GM15510 (cell line): ENCODE results near the gene CENPT.

Experiments used
- POLR2A ChIP-seq: IDR thresholded peaks from 3 replicates; pipeline ENCODE4 v1.6.1; 2011; ENCODE audit warnings: borderline replicate concordance; ENCODE audit not compliant: insufficient read length; ENCODE audit errors: extremely low read depth

CENPT gene

DNA sequence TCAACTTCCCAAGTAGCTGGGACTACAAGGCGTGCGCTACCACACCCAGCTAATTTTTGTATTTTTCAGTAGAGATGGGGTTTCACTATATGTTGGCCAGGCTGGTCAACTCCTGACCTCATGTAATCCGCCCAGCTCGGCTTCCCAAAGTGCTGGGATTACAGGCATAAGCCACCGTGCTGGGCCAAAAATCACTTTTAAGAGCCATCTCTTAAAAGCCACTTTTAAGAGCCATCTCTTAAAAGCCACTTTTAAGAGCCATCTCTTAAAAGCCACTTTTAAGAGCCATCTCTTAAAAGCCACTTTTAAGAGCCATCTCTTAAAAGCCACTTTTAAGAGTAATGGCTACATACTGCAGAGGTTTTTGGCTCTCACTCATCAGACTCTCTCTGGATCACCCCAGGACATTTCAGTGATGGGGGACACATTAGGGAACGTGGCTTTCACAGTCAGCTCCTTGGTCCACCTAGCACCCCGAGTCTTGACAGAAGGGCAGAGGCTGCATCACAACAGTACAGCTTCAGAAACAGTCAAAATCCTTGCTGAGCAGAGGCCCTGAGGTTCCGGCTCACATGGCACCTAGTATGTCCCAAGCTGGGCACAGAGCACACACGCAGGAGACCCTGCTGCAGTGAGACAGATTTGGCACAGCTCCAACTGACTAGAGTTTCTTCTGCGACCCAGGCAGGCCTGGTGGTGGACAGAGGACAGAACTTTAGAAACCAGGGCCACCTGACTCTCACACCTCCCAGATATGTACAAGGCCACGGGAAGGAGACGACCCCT is 64.7 kb downstream of the CENPT start:
- no peak for TF ChIP-seq POLR2A

DNA sequence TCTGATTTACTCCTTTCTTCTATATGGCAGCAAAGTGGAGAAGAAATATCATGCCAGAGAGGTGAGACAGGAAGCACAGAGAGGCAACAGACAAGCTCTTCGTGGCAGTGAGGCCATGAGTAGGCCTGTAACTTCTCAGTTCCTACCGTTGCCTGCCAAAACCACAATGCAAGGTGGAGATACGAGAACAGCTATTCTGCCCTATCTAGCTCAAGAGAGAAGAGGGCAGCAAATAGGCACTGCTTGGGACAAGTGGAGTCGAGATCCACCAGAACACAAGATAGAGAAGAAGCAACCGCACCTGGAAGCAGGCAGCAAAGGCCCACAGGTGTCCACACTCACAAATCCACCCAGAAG is 66.0 kb downstream of the CENPT start:
- no peak for TF ChIP-seq POLR2A

DNA sequence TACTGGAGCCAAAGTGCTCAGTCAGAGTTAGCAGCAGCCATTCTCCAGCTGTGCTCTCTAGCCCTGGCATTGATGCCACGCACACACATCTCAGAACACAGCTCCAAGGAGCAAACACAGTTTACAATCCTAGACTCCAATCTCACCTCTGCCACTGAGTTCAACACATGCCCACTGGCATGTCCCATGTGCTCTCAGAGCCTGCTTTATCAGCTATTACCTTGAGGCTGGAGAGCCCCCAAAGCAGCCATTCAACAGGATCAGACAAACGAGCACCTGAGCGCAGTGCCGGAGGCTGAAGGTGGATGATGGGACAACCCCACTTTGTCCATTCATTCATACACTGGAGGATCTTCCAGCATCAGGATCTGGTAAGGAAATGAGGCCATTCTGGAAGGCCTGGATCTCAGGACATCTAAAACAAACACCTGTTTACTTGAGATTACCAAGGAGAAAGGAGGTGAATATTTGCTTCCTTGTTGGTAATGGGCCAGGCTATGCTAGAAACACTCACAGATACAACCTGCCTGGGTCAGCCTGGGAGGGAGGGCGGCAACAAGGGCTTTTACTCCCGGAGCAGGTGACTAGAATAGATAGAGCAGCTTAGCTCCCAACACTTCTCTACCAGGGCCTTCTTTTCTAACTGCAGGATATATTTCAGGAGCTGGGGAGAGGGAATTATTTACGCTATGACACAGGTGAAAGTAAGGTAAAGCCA is 66.5 kb downstream of the CENPT start:
- TF ChIP-seq POLR2A: no peak

DNA sequence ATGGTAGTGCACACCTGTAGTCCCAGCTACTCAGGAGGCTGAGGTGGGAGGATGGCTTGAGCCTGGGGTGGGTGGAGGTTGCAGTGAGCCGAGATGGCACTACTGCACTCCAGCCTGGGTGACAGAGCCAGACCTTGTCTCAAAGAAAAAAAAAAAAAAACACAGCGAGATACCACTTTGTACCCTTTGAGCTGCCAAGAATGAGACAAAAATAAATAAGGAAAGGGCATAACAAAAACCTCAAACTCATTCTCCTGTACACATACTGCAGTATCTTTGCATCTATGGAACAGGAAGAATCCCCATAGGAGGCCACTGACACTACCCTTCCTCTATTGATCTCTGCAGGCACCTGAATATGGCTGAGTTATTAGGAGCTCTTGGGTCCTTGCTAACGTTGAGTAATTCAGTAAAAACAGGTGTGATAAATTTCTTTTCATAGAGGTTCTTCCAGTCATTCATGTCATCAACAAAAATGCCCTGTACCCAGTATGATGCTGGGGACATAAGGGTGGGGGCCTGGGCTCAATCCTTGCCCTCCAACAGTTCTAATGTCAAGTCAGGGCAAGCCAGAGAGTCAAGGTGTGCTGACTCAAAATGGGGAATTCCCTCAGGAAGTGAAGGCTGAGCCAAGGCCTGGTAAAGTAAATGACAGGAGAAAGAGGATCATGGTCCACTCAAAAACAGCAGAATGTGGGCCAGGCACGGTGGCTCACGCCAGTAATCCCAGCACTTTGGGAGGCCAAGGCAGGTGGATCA is 68.1 kb downstream of the CENPT start:
- TF ChIP-seq POLR2A: no peak
